Measurements from ENCODE around the gene DYNLRB1.

DYNLRB1 gene

GRCh38 chr20:34579979-34580940, 64.0 kb downstream of the DYNLRB1 start:
- no peak for DNase-seq

DNA sequence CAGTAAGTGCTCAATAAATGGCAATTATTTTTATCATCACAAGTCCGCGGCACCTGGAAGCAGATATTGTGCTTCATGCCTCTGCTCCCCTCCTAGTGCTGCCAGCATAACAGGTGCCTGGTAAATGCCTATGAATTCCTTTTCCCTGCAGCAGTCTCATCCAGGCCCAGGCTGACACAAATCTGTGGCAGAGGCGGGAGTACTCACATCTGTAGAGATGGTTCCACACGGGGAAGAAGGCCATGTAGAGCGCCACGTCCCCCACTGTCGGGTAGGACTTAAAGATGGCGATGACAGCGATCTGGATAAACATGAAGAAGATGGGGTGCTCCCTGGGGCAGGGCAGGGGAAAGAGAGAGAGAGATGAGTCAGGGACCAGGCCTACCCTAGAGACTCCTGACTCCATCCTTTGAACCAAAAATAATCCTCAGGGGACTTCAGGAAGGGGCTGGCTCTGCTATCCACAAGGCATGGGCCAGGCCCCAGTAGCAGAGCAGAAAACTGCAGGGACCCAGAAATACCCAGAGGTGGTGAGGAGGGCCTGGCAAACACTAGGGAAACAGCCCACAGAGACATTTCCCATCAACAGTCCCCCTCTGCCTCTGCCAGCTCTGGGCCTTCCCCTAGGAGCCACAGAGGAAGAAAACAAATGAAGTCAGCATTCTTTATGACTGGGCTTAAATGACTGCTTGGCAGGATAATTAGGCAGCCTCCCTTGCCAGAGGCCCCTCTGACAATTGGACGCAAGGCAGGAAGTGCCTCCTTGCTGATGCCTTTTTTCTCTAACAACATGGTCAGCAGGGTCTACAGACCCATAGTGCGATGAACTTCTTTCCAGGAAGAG, 65.3 kb downstream of the DYNLRB1 start:
- no peak for DNase-seq

DNA sequence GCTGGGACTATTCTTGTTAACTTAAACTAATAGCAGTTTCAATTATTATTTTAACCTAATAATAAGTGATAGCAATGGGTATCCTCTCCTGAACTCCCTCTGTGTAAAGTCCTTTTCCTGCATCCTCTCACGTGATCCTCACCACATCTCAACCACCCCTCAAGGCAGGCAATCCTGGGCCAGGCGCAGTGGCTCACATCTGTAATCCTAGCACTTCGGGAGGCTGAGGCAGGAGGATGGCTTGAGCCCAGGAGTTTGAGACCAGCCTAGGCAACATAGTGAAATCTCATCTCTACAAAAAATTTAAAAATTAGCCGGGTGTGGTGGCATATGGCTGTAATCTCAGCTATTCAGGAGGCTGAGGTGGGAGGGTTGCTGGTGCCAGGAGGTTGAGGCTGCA, 66.0 kb downstream of the DYNLRB1 start:
- no peak for DNase-seq

- no peak for DNase-seq
Observed at GRCh38 chr20:34582911-34583310, 66.7 kb downstream of the DYNLRB1 start.

DNA sequence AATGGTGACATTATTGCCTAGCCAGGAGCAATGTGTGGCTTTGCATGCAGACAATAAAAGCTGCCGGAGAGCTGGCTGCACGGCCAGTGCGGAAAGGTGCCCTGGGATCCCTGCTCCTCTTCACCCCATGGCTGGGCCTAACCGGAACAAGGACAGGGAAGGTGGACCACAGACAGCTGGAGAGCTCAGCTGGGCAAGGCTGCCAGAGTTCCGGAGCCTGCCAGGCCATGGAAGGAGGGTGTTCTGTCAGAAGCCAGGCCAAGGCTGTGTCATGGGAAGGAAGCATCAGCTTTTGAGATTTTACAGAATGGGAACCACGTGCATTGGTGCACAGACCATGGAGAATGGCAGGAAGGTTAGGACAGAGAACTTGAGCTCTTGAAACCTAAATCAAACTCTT, 67.3 kb downstream of the DYNLRB1 start:
- DNase-seq: no peak

- no peak for DNase-seq
Observed at GRCh38 chr20:34585019-34585418, 68.8 kb downstream of the DYNLRB1 start.

GRCh38 chr20:34586488-34587163, 70.4 kb downstream of the DYNLRB1 start:
- DNase-seq: no peak

Measured in NCI-H1048 (cell line).